Ascending aorta (tissue), 2 donors: ENCODE results near the gene MSL1. TPM values are rescaled to one million over a fixed set of nuclear protein-coding genes. Genes with fewer than 3 reads are reported as not detected.

Experiments used
- DNase-seq, 2 donors: peaks; one replicate each; pipeline ENCODE4 v3.0.0-alpha.2; 2019; ENCODE audit warnings: low spot score in 2 of 2
- H3K27ac ChIP-seq, 2 donors: fragments of 200-600 bp; sonication (generic); one replicate each; pipeline ENCODE4 v1.5.1; 2016 to 2017; ENCODE audit warnings: mild to moderate bottlenecking in 1 of 2
- H3K27me3 ChIP-seq: fragments of 200-600 bp; sonication (generic); one replicate; pipeline ENCODE4 v1.5.1; 2017
- H3K36me3 ChIP-seq, 2 donors: fragments of 200-600 bp; sonication (generic); one replicate each; pipeline ENCODE4 v1.5.1; 2016
- H3K4me1 ChIP-seq, 2 donors: fragments of 200-600 bp; sonication (generic); one replicate each; pipeline ENCODE4 v1.5.1; 2016 to 2017; ENCODE audit warnings: mild to moderate bottlenecking in 1 of 2
- H3K4me3 ChIP-seq, 2 donors: fragments of 200-600 bp; sonication (generic); one replicate each; pipeline ENCODE4 v1.5.1; 2016 to 2017; ENCODE audit warnings: mild to moderate bottlenecking in 1 of 2
- H3K9me3 ChIP-seq, 2 donors: fragments of 200-600 bp; sonication (generic); one replicate each; pipeline ENCODE4 v1.5.1; 2016
- intact Hi-C: fragments of 100-400 bp; cut with DNase I; formaldehyde crosslinking; loops from one replicate; pipeline ENCODE4 v1.15.1; 2023
- total RNA-seq: library from RNA; depleted of rRNA; stranded (reverse); fragments of >200 nt; gene quantifications from one replicate; pipeline ENCODE4 v1.1.0, GENCODE V29; 2016
- TF ChIP-seq, protein P1 (sequence below), 3 experiments: fragments of 200-600 bp in 2 of 3; fragments of 450-650 bp in 1 of 3; sonication (generic) in 2 of 3; IDR thresholded peaks; one replicate each; pipeline ENCODE4 v1.5.1; 2016 to 2019; ENCODE audit warnings: antibody characterized with exemption in 3 of 3, mild to moderate bottlenecking in 1 of 3, moderate library complexity in 1 of 3

MSL1 gene
- total RNA-seq, 1 donor from 2014 or later, result 82.5 TPM

DNA sequence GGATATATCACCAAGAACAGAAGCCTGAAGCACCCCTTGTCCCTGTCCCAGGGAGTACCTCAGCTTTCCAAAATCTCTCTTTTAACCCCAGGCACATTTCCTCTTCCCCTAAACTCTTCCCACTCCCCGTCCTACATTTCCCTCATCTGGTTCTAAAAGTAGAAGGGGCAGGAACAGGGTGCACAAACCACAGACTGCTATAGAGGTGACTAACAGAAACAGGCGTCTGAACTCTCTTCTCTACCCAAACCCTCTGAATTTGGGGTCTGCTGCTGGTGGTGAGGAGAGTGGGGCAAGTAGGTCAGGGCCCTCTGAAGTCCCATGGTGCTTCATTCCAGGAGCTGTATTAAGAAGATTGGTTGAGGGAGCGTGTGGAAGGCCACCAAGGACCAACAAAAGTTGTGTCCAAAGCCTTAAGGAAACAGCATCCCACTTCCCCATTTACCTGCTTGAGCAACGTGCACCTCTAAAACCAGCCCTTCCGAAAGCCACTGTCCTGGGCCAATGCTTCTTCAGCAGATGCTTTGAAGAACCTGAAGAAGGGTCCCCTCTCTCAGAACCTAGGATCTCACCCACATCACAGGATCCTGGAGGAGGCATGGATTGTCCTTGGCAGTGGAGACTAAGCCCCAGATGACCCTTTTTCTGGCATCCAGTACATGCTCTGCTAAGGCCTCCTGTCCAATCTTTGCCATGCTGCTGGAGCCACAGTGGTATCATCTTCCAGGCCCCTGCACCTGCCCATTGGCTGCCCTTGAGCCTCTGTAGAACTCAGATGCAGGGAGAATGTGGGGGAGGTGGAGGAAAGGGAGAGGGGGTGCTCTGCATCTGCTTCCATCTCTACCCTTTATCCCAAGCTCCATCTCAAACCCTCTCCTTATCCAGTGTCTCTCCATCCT lies 15.7 kb upstream of the MSL1 start:
- H3K36me3 ChIP-seq, result no peaks in the 10 kb centered on the region
- H3K4me1 ChIP-seq, result peaks cover 30 to 87% of the 10 kb centered on the region in 2 donors
- H3K27ac ChIP-seq, result peak overlapping the region; percentile 90 to 97
- intact Hi-C loops, result no loop called here
- H3K27me3 ChIP-seq, result no peaks in the 10 kb centered on the region
- no peaks in the 10 kb centered on the region for H3K9me3 ChIP-seq
- no peak overlapping the region for H3K4me3 ChIP-seq
- TF ChIP-seq, protein P1, sequence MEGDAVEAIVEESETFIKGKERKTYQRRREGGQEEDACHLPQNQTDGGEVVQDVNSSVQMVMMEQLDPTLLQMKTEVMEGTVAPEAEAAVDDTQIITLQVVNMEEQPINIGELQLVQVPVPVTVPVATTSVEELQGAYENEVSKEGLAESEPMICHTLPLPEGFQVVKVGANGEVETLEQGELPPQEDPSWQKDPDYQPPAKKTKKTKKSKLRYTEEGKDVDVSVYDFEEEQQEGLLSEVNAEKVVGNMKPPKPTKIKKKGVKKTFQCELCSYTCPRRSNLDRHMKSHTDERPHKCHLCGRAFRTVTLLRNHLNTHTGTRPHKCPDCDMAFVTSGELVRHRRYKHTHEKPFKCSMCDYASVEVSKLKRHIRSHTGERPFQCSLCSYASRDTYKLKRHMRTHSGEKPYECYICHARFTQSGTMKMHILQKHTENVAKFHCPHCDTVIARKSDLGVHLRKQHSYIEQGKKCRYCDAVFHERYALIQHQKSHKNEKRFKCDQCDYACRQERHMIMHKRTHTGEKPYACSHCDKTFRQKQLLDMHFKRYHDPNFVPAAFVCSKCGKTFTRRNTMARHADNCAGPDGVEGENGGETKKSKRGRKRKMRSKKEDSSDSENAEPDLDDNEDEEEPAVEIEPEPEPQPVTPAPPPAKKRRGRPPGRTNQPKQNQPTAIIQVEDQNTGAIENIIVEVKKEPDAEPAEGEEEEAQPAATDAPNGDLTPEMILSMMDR (IDR thresholded peaks at IDR 0.05), result no peak
- DNase-seq, result no peak

DNA sequence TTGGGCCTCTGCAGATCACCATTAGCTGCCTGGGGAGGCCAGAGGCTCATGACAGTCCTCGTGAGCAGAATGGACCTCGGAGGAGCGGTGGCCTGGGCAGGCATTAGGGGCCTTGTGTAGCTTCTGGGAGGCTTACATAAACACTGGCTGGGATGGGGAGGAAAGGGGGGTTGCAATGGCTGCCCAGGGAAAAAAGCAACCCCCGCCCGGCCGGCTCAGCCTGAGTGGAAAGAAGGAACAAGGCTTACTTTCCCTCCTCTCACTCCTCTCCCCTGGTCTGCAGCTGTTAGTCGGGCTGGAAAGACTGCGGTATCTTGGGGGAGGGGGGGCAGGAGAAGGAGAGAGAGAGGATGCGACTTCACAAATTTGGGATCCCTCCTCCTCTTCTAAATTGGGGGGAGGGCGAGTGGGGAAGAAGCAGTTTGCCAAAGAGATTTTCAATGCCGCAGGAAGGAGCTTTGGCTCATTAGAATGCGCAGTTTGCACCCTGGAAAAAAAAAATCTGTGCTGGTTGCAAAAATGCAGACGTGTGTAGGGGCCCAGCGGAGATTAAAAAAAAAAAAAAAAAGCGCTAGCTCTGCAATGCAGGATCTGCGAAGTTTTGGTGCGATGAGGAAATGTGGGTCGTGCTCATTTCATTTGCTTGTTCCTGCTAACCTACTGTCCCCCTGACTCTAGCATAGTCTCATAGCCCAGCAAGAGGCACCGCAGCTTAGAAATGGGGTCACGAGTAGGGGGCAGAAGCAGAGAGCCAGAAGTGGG lies 14.8 kb upstream of the MSL1 start:
- TF ChIP-seq, protein P1 (IDR thresholded peaks at IDR 0.05), result no peak
- no peaks in the 10 kb centered on the region for H3K36me3 ChIP-seq
- no peak for DNase-seq
- H3K9me3 ChIP-seq, result no peaks in the 10 kb centered on the region
- intact Hi-C loops, result no loop called here
- no peaks in the 10 kb centered on the region for H3K27me3 ChIP-seq
- H3K4me1 ChIP-seq, result peaks cover 29 to 85% of the 10 kb centered on the region in 2 donors
- peak overlapping the region; percentile 90 to 97 for H3K27ac ChIP-seq
- peak overlapping the region in 1 of 2 donors; percentile 9 for H3K4me3 ChIP-seq

DNA sequence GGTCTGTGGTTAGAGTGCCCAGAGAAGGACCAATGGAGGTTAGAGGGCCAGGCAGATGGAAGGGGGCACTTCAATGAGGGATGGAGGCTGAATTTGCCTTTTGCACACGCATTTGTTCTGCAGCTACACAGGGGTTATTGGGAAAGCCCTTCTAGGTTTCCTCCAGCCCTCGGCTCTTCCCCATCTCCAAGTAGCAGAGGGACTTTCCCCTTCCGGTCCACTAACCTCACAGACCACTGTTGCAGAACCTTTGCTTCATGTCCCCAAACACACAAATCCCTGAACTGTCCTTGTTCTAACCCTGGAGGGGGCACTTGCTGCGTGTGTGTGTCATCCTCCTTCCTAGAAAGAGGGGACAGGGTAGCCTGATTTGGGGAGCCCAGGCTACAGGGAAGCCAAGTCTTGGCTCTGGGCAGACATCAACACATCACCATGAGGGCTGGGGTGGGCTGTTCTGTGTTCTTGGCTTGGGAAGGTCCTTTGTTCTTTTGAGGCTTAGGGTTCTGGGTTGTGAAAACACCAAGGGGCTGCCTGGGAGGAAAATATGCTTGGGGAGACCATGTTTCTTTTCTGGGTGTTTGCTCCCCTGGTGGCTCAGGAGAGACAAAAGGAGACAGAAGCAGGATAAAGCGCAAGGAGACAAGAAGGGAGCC lies 14.1 kb upstream of the MSL1 start:
- DNase-seq, result no peak
- intact Hi-C loops, result no loop called here
- peaks cover 34 to 88% of the 10 kb centered on the region in 2 donors for H3K4me1 ChIP-seq
- TF ChIP-seq, protein P1 (IDR thresholded peaks at IDR 0.05), result no peak
- H3K4me3 ChIP-seq, result peak overlapping the region in 1 of 2 donors; percentile 35
- H3K27ac ChIP-seq, result peak overlapping the region; percentile 90 to 97
- no peaks in the 10 kb centered on the region for H3K27me3 ChIP-seq
- H3K36me3 ChIP-seq, result no peaks in the 10 kb centered on the region
- no peaks in the 10 kb centered on the region for H3K9me3 ChIP-seq

DNA sequence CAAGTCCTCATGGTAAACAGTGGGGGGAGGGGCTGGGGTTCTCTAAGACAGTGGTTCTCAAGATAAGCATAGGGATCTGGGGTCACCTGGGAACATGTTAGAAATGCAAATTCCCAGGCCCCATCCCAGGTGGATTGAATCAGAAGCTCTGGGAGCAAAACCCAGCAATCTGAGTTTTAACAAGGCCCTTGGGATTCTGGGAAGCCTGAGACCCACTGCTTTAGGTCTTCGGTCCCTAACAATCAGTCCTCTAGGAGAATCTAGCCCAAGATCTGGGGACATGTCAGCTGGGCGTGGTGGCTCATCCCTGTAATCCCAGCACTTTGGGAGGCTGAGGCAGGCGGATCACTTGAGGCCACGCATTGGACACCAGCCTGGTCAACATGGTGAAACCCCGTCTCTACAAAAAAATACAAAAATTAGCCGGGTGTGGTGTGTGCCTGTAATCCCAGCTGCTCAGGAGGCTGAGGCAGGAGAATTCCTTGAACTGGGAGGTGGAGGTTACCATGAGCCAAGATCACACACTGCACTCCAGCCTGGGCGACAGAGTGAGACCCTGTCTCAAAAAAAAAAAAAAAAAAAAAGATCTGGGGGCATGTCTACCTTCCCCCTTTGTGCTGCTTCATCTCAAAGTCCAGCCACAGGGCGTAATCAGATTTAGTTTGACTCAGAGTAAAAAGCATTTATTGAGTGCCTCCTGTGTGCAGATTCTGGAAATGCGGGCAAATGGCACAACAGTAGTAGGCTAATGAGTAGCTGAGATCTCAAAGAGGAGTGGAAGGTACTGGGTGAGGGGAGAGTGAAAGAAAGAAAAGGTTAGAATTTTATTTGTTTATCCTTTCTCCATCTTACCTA lies 12.6 kb upstream of the MSL1 start:
- intact Hi-C loops, result no loop called here
- TF ChIP-seq, protein P1 (IDR thresholded peaks at IDR 0.05), result no peak
- DNase-seq, result no peak

More for the DNA sequence above, 12.6 kb upstream of the MSL1 start:
- H3K4me1 ChIP-seq, result peaks cover 41 to 85% of the 10 kb centered on the region in 2 donors
- H3K4me3 ChIP-seq, result peak overlapping the region in 1 of 2 donors; percentile 29
- peak overlapping the region; percentile 90 to 97 for H3K27ac ChIP-seq
- H3K27me3 ChIP-seq, result no peaks in the 10 kb centered on the region
- no peaks in the 10 kb centered on the region for H3K36me3 ChIP-seq
- no peaks in the 10 kb centered on the region for H3K9me3 ChIP-seq
